ENCODE results near the gene NAALADL1. TPM values are rescaled to one million over a fixed set of nuclear protein-coding genes. Genes with fewer than 3 reads are reported as not detected.

NAALADL1 gene
- total RNA-seq, 1 donor from 2014 or later: 21.7 TPM

GRCh38 chr11:65021509-65021908 is 36.8 kb downstream of the NAALADL1 start:
- Histone ChIP-seq H3K27me3 (ENCODE audit: control insufficient read depth, insufficient read depth, low read length) (no peaks in the 10 kb centered on the region), H3K4me3 (ENCODE audit: low read depth, low read length) (no peak overlapping the region), H3K36me3 (ENCODE audit: control insufficient read depth, insufficient read depth, low read length) (peaks cover 1% of the 10 kb centered on the region)
- no peak for DNase-seq (ENCODE audit: low read depth)
- no peak for TF ChIP-seq CTCF (IDR thresholded peaks at IDR 0.05; ENCODE audit: insufficient read depth, low read length, poor library complexity, severe bottlenecking)

GRCh38 chr11:65021003-65021402 is 37.4 kb downstream of the NAALADL1 start:
- no peaks in the 10 kb centered on the region for H3K27me3 ChIP-seq (ENCODE audit: control insufficient read depth, insufficient read depth, low read length)
- no peak for TF ChIP-seq CTCF (IDR thresholded peaks at IDR 0.05; ENCODE audit: insufficient read depth, low read length, poor library complexity, severe bottlenecking)
- no peak overlapping the region for H3K4me3 ChIP-seq (ENCODE audit: low read depth, low read length)
- no peak for DNase-seq (ENCODE audit: low read depth)
- peaks cover 1% of the 10 kb centered on the region for H3K36me3 ChIP-seq (ENCODE audit: control insufficient read depth, insufficient read depth, low read length)

- H3K36me3 ChIP-seq (ENCODE audit: control insufficient read depth, insufficient read depth, low read length): peaks cover 1% of the 10 kb centered on the region
- DNase-seq (ENCODE audit: low read depth): no peak
- no peak overlapping the region for H3K4me3 ChIP-seq (ENCODE audit: low read depth, low read length)
- no peak for TF ChIP-seq CTCF (IDR thresholded peaks at IDR 0.05; ENCODE audit: insufficient read depth, low read length, poor library complexity, severe bottlenecking)
- no peaks in the 10 kb centered on the region for H3K27me3 ChIP-seq (ENCODE audit: control insufficient read depth, insufficient read depth, low read length)
Observed at GRCh38 chr11:65019824-65020223, 38.5 kb downstream of the NAALADL1 start.

GRCh38 chr11:65017937-65018336 is 40.4 kb downstream of the NAALADL1 start:
- no peak for TF ChIP-seq CTCF (IDR thresholded peaks at IDR 0.05; ENCODE audit: insufficient read depth, low read length, poor library complexity, severe bottlenecking)
- H3K27me3 ChIP-seq (ENCODE audit: control insufficient read depth, insufficient read depth, low read length): no peaks in the 10 kb centered on the region

GRCh38 chr11:65016705-65017104 is 41.6 kb downstream of the NAALADL1 start:
- peaks cover 1% of the 10 kb centered on the region for H3K36me3 ChIP-seq (ENCODE audit: control insufficient read depth, insufficient read depth, low read length)
- H3K27me3 ChIP-seq (ENCODE audit: control insufficient read depth, insufficient read depth, low read length): no peaks in the 10 kb centered on the region
- DNase-seq (ENCODE audit: low read depth): no peak
- no peak for TF ChIP-seq CTCF (IDR thresholded peaks at IDR 0.05; ENCODE audit: insufficient read depth, low read length, poor library complexity, severe bottlenecking)
- H3K4me3 ChIP-seq (ENCODE audit: low read depth, low read length): no peak overlapping the region

More at GRCh38 chr11:65017937-65018336, 40.4 kb downstream of the NAALADL1 start:
- no peak overlapping the region for H3K4me3 ChIP-seq (ENCODE audit: low read depth, low read length)
- DNase-seq (ENCODE audit: low read depth): no peak
- peaks cover 1% of the 10 kb centered on the region for H3K36me3 ChIP-seq (ENCODE audit: control insufficient read depth, insufficient read depth, low read length)

GRCh38 chr11:65014726-65015227 is 43.6 kb downstream of the NAALADL1 start:
- TF ChIP-seq CTCF (IDR thresholded peaks at IDR 0.05; ENCODE audit: insufficient read depth, low read length, poor library complexity, severe bottlenecking): no peak
- H3K27me3 ChIP-seq (ENCODE audit: control insufficient read depth, insufficient read depth, low read length): no peaks in the 10 kb centered on the region
- no peaks in the 10 kb centered on the region for H3K36me3 ChIP-seq (ENCODE audit: control insufficient read depth, insufficient read depth, low read length)
- no peak for DNase-seq (ENCODE audit: low read depth)
- H3K4me3 ChIP-seq (ENCODE audit: low read depth, low read length): peak overlapping the region; percentile 72
